HG03060 (cell line): ENCODE results near the gene UGT2B28.
"Not testable (repeated sequence)": the region's sequence is repeated elsewhere in the genome, so short reads cannot be mapped to it uniquely, and the experiment has no call there.

Experiments
- ATAC-seq: cut with Tn5 transposase; IDR thresholded peaks from one replicate; pipeline ENCODE4 v1.9.1; 2021; ENCODE audit warnings: low read depth, moderate number of reproducible peaks; ENCODE audit not compliant: unreplicated experiment

The UGT2B28 gene

GRCh38 chr4:69335485-69335884, 55.2 kb downstream of the UGT2B28 start:
- ATAC-seq: not testable (repeated sequence)

- ATAC-seq: not testable (repeated sequence)
These were observed 62.8 kb downstream of the UGT2B28 start for GRCh38 chr4:69343114-69343513.

- not testable (repeated sequence) for ATAC-seq
These were observed 63.5 kb downstream of the UGT2B28 start for GRCh38 chr4:69343558-69344420.
